Neural crest cell (in vitro differentiated cells): ENCODE results near the gene BEGAIN. TPM values are rescaled to one million over a fixed set of nuclear protein-coding genes. Genes with fewer than 3 reads are reported as not detected.

Experiments used
- DNase-seq: peaks from one replicate; pipeline ENCODE4 v3.0.0; 2021; ENCODE audit warnings: low read depth, mixed read lengths, low spot score
- H3K27ac Mint-ChIP-seq: one replicate; pipeline ENCODE4 v1.8.0; 2021; ENCODE audit warnings: mild to moderate bottlenecking, mixed read lengths; ENCODE audit not compliant: unreplicated experiment
- H3K27me3 Mint-ChIP-seq: 2 replicates; pipeline ENCODE4 v1.8.0; 2021; ENCODE audit warnings: low read depth, mild to moderate bottlenecking, mixed read lengths
- H3K36me3 Mint-ChIP-seq: 2 replicates; pipeline ENCODE4 v1.8.0; 2021; ENCODE audit warnings: low read depth, mild to moderate bottlenecking, mixed read lengths
- H3K4me1 Mint-ChIP-seq: 2 replicates; pipeline ENCODE4 v1.8.0; 2021; ENCODE audit warnings: mixed read lengths
- H3K4me3 Mint-ChIP-seq: one replicate; pipeline ENCODE4 v1.8.0; 2021; ENCODE audit warnings: mild to moderate bottlenecking, mixed read lengths
- H3K9me3 Mint-ChIP-seq: 2 replicates; pipeline ENCODE4 v1.8.0; 2021; ENCODE audit warnings: mixed read lengths
- CTCF ChIP-seq: fragments of 200-600 bp; sonication (generic); conservative IDR thresholded peaks from 2 replicates; pipeline ENCODE4 v1.5.0; 2021; ENCODE audit warnings: antibody characterized with exemption, mild to moderate bottlenecking
- total RNA-seq: library from RNA; stranded (reverse); gene quantifications from 2 replicates; pipeline ENCODE4 v1.2.1, GENCODE V29; 2021

BEGAIN gene
- total RNA-seq, 1 donor from 2014 or later: 4.8 TPM

- Mint-ChIP-seq H3K27me3 (no peaks in the 10 kb centered on the region), H3K9me3 (no peaks in the 10 kb centered on the region), H3K4me3 (no peak overlapping the region), H3K36me3 (no peaks in the 10 kb centered on the region), H3K4me1 (peaks cover 26% of the 10 kb centered on the region), H3K27ac (no peak overlapping the region)
- no peak for DNase-seq
- TF ChIP-seq CTCF: no peak
Observed at GRCh38 chr14:100536121-100536510, 51.1 kb downstream of the BEGAIN start.

- Mint-ChIP-seq H3K4me3 (no peak overlapping the region), H3K9me3 (no peaks in the 10 kb centered on the region), H3K4me1 (peaks cover 26% of the 10 kb centered on the region), H3K36me3 (no peaks in the 10 kb centered on the region), H3K27me3 (no peaks in the 10 kb centered on the region), H3K27ac (no peak overlapping the region)
- TF ChIP-seq CTCF: no peak
- no peak for DNase-seq
Observed at GRCh38 chr14:100535287-100536120, 51.7 kb downstream of the BEGAIN start.

- no peak for TF ChIP-seq CTCF
- H3K27me3 Mint-ChIP-seq: no peaks in the 10 kb centered on the region
- H3K27ac Mint-ChIP-seq: peak overlapping the region; percentile 95
- no peak overlapping the region for H3K4me3 Mint-ChIP-seq
- peaks cover 26% of the 10 kb centered on the region for H3K4me1 Mint-ChIP-seq
- H3K9me3 Mint-ChIP-seq: no peaks in the 10 kb centered on the region
- no peaks in the 10 kb centered on the region for H3K36me3 Mint-ChIP-seq
- DNase-seq: no peak
Observed at GRCh38 chr14:100534528-100535286, 52.5 kb downstream of the BEGAIN start.

GRCh38 chr14:100533656-100534485, 53.3 kb downstream of the BEGAIN start:
- peaks cover 26% of the 10 kb centered on the region for H3K4me1 Mint-ChIP-seq
- no peak for TF ChIP-seq CTCF
- no peaks in the 10 kb centered on the region for H3K36me3 Mint-ChIP-seq
- no peak overlapping the region for H3K4me3 Mint-ChIP-seq
- H3K9me3 Mint-ChIP-seq: no peaks in the 10 kb centered on the region
- no peaks in the 10 kb centered on the region for H3K27me3 Mint-ChIP-seq
- no peak overlapping the region for H3K27ac Mint-ChIP-seq
- peak; percentile 0 for DNase-seq

GRCh38 chr14:100532906-100533655, 54.1 kb downstream of the BEGAIN start:
- Mint-ChIP-seq H3K27me3 (no peaks in the 10 kb centered on the region), H3K4me1 (peaks cover 26% of the 10 kb centered on the region), H3K27ac (no peak overlapping the region), H3K4me3 (no peak overlapping the region), H3K9me3 (no peaks in the 10 kb centered on the region), H3K36me3 (no peaks in the 10 kb centered on the region)
- no peak for TF ChIP-seq CTCF
- DNase-seq: peak; percentile 0
